HL-60 (cell line): ENCODE results near the gene FOXL2NB.

Source experiments
- DNase-seq, 2 experiments: peaks; one replicate each; pipeline ENCODE4 v3.0.0-alpha.2; 2010 to 2020; ENCODE audit warnings: low read depth in 1 of 2, low spot score in 1 of 2
- H3K27ac ChIP-seq: fragments of 250-450 bp; sonication (Bioruptor Pico); replicated peaks from 2 replicates; pipeline ENCODE4 v1.5.1; 2020; ENCODE audit warnings: mild to moderate bottlenecking, moderate library complexity
- H3K27me3 ChIP-seq: fragments of 250-450 bp; sonication (Bioruptor Pico); 2 replicates; pipeline ENCODE4 v1.5.1; 2021; ENCODE audit warnings: mild to moderate bottlenecking, moderate library complexity; ENCODE audit not compliant: insufficient read depth, poor library complexity, severe bottlenecking
- H3K4me3 ChIP-seq: replicated peaks from 2 replicates; pipeline ENCODE4 v1.5.1; 2011; ENCODE audit warnings: mild to moderate bottlenecking, control low read depth, low read length; ENCODE audit not compliant: insufficient read depth
- CTCF ChIP-seq: IDR thresholded peaks from one replicate; pipeline ENCODE4 v1.5.1; 2011; ENCODE audit warnings: low read length, control low read depth, inconsistent platforms; ENCODE audit not compliant: insufficient read depth
- GABPA ChIP-seq: IDR thresholded peaks from 2 replicates; pipeline ENCODE4 v1.6.1; 2012; ENCODE audit warnings: low read depth
- POLR2AphosphoS5 ChIP-seq: IDR thresholded peaks from 2 replicates; pipeline ENCODE4 v1.6.1; 2012; ENCODE audit warnings: low read depth
- SPI1 ChIP-seq: IDR thresholded peaks from 2 replicates; pipeline ENCODE4 v1.6.1; 2012; ENCODE audit warnings: low read depth, mild to moderate bottlenecking, borderline replicate concordance
- TF ChIP-seq, protein P1 (sequence below): IDR thresholded peaks from 2 replicates; pipeline ENCODE4 v1.6.1; 2012; ENCODE audit warnings: low read depth; ENCODE audit not compliant: insufficient replicate concordance

FOXL2NB gene

GRCh38 chr3:138964923-138965322, 17.9 kb downstream of the FOXL2NB start:
- H3K4me3 ChIP-seq = no peak overlapping the region
- TF ChIP-seq GABPA = no peak
- TF ChIP-seq POLR2AphosphoS5 = no peak
- TF ChIP-seq CTCF = no peak
- TF ChIP-seq, protein P1, sequence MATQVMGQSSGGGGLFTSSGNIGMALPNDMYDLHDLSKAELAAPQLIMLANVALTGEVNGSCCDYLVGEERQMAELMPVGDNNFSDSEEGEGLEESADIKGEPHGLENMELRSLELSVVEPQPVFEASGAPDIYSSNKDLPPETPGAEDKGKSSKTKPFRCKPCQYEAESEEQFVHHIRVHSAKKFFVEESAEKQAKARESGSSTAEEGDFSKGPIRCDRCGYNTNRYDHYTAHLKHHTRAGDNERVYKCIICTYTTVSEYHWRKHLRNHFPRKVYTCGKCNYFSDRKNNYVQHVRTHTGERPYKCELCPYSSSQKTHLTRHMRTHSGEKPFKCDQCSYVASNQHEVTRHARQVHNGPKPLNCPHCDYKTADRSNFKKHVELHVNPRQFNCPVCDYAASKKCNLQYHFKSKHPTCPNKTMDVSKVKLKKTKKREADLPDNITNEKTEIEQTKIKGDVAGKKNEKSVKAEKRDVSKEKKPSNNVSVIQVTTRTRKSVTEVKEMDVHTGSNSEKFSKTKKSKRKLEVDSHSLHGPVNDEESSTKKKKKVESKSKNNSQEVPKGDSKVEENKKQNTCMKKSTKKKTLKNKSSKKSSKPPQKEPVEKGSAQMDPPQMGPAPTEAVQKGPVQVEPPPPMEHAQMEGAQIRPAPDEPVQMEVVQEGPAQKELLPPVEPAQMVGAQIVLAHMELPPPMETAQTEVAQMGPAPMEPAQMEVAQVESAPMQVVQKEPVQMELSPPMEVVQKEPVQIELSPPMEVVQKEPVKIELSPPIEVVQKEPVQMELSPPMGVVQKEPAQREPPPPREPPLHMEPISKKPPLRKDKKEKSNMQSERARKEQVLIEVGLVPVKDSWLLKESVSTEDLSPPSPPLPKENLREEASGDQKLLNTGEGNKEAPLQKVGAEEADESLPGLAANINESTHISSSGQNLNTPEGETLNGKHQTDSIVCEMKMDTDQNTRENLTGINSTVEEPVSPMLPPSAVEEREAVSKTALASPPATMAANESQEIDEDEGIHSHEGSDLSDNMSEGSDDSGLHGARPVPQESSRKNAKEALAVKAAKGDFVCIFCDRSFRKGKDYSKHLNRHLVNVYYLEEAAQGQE = no peak
- TF ChIP-seq SPI1 = no peak
- H3K27ac ChIP-seq = no peak overlapping the region
- no peak for DNase-seq
- H3K27me3 ChIP-seq = peaks cover 15% of the 10 kb centered on the region

GRCh38 chr3:138971766-138972320, 24.8 kb downstream of the FOXL2NB start:
- Histone ChIP-seq H3K4me3 (no peak overlapping the region), H3K27ac (no peak overlapping the region), H3K27me3 (peaks cover 5% of the 10 kb centered on the region)
- DNase-seq = no peak
- TF ChIP-seq, protein P1 = no peak
- TF ChIP-seq CTCF (no peak), POLR2AphosphoS5 (no peak), SPI1 (no peak), GABPA (no peak)

DNA sequence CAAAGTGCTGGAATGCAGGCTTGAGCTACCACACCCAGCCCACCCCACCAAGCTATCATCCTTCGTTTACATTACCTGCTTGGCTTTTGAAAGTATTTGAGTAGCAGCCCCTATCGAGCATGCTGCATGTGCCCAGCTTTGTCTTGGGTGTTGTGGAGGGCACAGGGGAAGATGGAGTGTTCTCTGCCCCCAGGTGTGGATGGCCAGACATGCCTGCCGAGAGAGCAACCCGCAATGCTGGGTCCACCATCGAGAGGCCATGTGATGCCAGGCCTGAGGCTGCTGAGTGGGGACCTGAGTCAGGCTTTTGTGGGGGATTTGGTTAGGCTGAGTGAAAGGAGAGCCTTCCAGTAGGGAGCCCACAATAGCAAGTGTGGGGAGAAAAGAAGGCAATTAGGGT, 25.9 kb downstream of the FOXL2NB start:
- Histone ChIP-seq H3K4me3 (no peak overlapping the region), H3K27ac (no peak overlapping the region), H3K27me3 (peaks cover 5% of the 10 kb centered on the region)
- DNase-seq = no peak
- TF ChIP-seq GABPA (no peak), SPI1 (no peak), POLR2AphosphoS5 (no peak), CTCF (no peak)
- TF ChIP-seq, protein P1 = no peak
